SK-N-MC (cell line): ENCODE data around the gene ZNF514.

Experiments
- EZH2 ChIP-seq: fragments of 200-600 bp; sonication (generic); IDR thresholded peaks from one replicate; pipeline ENCODE4 v1.6.1; 2017; ENCODE audit warnings: antibody characterized with exemption
- POLR2AphosphoS5 ChIP-seq: IDR thresholded peaks from 2 replicates; pipeline ENCODE4 v1.6.1; 2012; ENCODE audit warnings: mild to moderate bottlenecking, low read depth, low read length, borderline replicate concordance

DNA sequence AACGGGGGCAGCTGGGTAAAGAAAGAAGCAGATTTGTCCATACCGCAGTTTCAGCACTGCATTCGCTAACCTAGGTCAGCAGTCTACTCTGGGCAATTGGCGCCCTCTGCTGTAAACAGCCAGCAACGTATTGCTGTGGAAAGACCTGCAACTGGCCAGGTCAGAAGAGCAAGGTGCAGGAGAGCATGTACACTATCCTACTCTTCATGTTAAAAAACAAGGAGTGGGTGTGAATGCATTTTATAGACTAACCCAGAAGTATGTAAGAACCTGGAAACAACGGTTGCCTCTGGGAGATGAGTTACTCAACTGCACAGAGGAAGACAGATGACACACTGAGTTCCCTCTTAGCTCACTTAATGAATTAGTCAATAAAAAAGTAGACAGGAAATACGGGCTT lies 44.2 kb downstream of the ZNF514 start:
- TF ChIP-seq POLR2AphosphoS5 (no peak), EZH2 (no peak)
